Transverse colon (tissue), 3 donors: Measurements from ENCODE around the gene SLCO4A1.
A peak's percentile ranks its signal among the peaks of the same experiment; 100 is the strongest.

Experiments used
- POLR2A ChIP-seq: fragments of 450-650 bp; IDR thresholded peaks from one replicate; pipeline ENCODE4 v1.6.1; 2016; ENCODE audit warnings: antibody characterized with exemption, mild to moderate bottlenecking, moderate library complexity
- TF ChIP-seq, protein P1 (sequence below), 5 experiments: fragments of 200-600 bp in 3 of 5; fragments of 450-650 bp in 2 of 5; sonication (generic) in 3 of 5; IDR thresholded peaks; 1 replicate in 2 of 5; 2 replicates in 3 of 5; pipeline ENCODE4 v1.5.1; 2016 to 2017; ENCODE audit warnings: antibody characterized with exemption in 5 of 5, inconsistent platforms in 3 of 5, mild to moderate bottlenecking in 2 of 5, moderate library complexity in 1 of 5

- TF ChIP-seq, protein P1, sequence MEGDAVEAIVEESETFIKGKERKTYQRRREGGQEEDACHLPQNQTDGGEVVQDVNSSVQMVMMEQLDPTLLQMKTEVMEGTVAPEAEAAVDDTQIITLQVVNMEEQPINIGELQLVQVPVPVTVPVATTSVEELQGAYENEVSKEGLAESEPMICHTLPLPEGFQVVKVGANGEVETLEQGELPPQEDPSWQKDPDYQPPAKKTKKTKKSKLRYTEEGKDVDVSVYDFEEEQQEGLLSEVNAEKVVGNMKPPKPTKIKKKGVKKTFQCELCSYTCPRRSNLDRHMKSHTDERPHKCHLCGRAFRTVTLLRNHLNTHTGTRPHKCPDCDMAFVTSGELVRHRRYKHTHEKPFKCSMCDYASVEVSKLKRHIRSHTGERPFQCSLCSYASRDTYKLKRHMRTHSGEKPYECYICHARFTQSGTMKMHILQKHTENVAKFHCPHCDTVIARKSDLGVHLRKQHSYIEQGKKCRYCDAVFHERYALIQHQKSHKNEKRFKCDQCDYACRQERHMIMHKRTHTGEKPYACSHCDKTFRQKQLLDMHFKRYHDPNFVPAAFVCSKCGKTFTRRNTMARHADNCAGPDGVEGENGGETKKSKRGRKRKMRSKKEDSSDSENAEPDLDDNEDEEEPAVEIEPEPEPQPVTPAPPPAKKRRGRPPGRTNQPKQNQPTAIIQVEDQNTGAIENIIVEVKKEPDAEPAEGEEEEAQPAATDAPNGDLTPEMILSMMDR (IDR thresholded peaks at IDR 0.05) = peak in 2 of 5 experiments; percentile 43 to 51
- TF ChIP-seq POLR2A = peak; percentile 88
These were observed 10.0 kb downstream of the SLCO4A1 start for GRCh38 chr20:62652041-62652893.
